Thyroid gland (tissue), 4 donors: ENCODE measurements around the gene SLC22A15.

Experiments used
- POLR2A ChIP-seq, 2 donors: fragments of 450-650 bp; IDR thresholded peaks; one replicate each; pipeline ENCODE4 v1.6.1; 2017; ENCODE audit warnings: antibody characterized with exemption in 2 of 2, mild to moderate bottlenecking in 2 of 2, moderate library complexity in 1 of 2
- TF ChIP-seq, protein P1 (sequence below), 6 experiments: fragments of 200-600 bp in 3 of 6; fragments of 450-650 bp in 3 of 6; sonication (generic) in 3 of 6; IDR thresholded peaks; one replicate each; pipeline ENCODE4 v1.5.1; 2016 to 2019; ENCODE audit warnings: antibody characterized with exemption in 6 of 6, mild to moderate bottlenecking in 2 of 6, inconsistent platforms in 1 of 6, moderate library complexity in 1 of 6

GRCh38 chr1:116096013-116096618 lies 119.8 kb downstream of the SLC22A15 start:
- TF ChIP-seq, protein P1, sequence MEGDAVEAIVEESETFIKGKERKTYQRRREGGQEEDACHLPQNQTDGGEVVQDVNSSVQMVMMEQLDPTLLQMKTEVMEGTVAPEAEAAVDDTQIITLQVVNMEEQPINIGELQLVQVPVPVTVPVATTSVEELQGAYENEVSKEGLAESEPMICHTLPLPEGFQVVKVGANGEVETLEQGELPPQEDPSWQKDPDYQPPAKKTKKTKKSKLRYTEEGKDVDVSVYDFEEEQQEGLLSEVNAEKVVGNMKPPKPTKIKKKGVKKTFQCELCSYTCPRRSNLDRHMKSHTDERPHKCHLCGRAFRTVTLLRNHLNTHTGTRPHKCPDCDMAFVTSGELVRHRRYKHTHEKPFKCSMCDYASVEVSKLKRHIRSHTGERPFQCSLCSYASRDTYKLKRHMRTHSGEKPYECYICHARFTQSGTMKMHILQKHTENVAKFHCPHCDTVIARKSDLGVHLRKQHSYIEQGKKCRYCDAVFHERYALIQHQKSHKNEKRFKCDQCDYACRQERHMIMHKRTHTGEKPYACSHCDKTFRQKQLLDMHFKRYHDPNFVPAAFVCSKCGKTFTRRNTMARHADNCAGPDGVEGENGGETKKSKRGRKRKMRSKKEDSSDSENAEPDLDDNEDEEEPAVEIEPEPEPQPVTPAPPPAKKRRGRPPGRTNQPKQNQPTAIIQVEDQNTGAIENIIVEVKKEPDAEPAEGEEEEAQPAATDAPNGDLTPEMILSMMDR (IDR thresholded peaks at IDR 0.05): no peak
- no peak for TF ChIP-seq POLR2A (IDR thresholded peaks at IDR 0.05)
